Left lung (tissue), 10 donors: ENCODE measurements around the gene B3GAT3. TPM values are rescaled to one million over a fixed set of nuclear protein-coding genes. Genes with fewer than 3 reads are reported as not detected.
"Not testable (repeated sequence)": the region's sequence is repeated elsewhere in the genome, so short reads cannot be mapped to it uniquely, and the experiment has no call there.

Source experiments
- ATAC-seq: fragments of 200-7000 bp; cut with Tn5 transposase; one replicate; pipeline ENCODE4 v1.9.1; 2020; ENCODE audit warnings: moderate library complexity
- DNase-seq, 4 donors: peaks; one replicate each; pipeline ENCODE4 v3.0.0-alpha.2; 2013 to 2020
- H3K27ac ChIP-seq, 2 donors: fragments of 200-600 bp; sonication (generic) in 1 of 2; one replicate each; pipeline versions ENCODE4 v1.5.0 to v1.8.0; 2020 to 2021
- H3K27me3 ChIP-seq, 2 donors: fragments of 200-600 bp; sonication (generic) in 1 of 2; one replicate each; pipeline versions ENCODE4 v1.5.0 to v1.8.0; 2020 to 2021
- H3K36me3 ChIP-seq, 2 donors: fragments of 200-600 bp; sonication (generic) in 1 of 2; one replicate each; pipeline versions ENCODE4 v1.5.0 to v1.8.0; 2020 to 2021
- H3K4me1 ChIP-seq, 2 donors: fragments of 200-600 bp; one replicate each; pipeline ENCODE4 v1.8.0; 2021
- H3K4me3 ChIP-seq, 2 donors: fragments of 200-600 bp; sonication (generic) in 1 of 2; one replicate each; pipeline versions ENCODE4 v1.5.0 to v1.8.0; 2020 to 2021; ENCODE audit warnings: mild to moderate bottlenecking in 1 of 2
- H3K9me3 ChIP-seq, 2 donors: fragments of 200-600 bp; sonication (generic) in 1 of 2; one replicate each; pipeline versions ENCODE4 v1.5.0 to v1.8.0; 2020 to 2021
- CTCF ChIP-seq, 2 donors: fragments of 200-600 bp; sonication (generic) in 1 of 2; IDR thresholded peaks; one replicate each; pipeline versions ENCODE4 v1.5.0 to v1.8.0; 2021; ENCODE audit warnings: antibody characterized with exemption in 2 of 2
- intact Hi-C, 2 donors: fragments of 100-400 bp; cut with DNase I; formaldehyde crosslinking; loops; one replicate each; pipeline versions ENCODE4 v1.11.2 to v1.14.2; 2022
- polyA plus RNA-seq, 6 donors: library from polyadenylated mRNA; unstranded; fragments of 120-200 nt; gene quantifications; one replicate each; pipeline ENCODE4 v1.2.1, GENCODE V29; 2013; ENCODE audit not compliant: insufficient read length in 6 of 6
- total RNA-seq, 2 donors: library from RNA; stranded (reverse); fragmentation: NEBNext Ultra II Directional; extraction: Animal tissue kit (Norgen Biotek cat#: 25700); gene quantifications; one replicate each; pipeline ENCODE4 v1.2.1, GENCODE V29; 2021
- donor health status: DM: no; HTN: yes; CAD: no.
- donor health status: DM: no; HTN: no; CAD: no.

B3GAT3 gene
- total and polyA plus RNA-seq, 8 donors: 19.0 to 46.2 (median 26.7) TPM

GRCh38 chr11:62664405-62665074, 42.8 kb upstream of the B3GAT3 start:
- Histone ChIP-seq H3K9me3 (no peaks in the 10 kb centered on the region), H3K36me3 (peaks cover 0 to 42% of the 10 kb centered on the region in 2 donors), H3K4me3 (peak overlapping the region; percentile 86 to 90), H3K4me1 (peaks cover 14 to 52% of the 10 kb centered on the region in 2 donors), H3K27ac (peak overlapping the region; percentile 89 to 94), H3K27me3 (no peaks in the 10 kb centered on the region)
- no peak for TF ChIP-seq CTCF (IDR thresholded peaks at IDR 0.05)
- intact Hi-C loops: no loop called here
- DNase-seq (peak in 3 of 4 donors; percentile 28 to 60 (median 56)), ATAC-seq (peak; percentile 59)

GRCh38 chr11:62656796-62657429, 35.1 kb upstream of the B3GAT3 start:
- Histone ChIP-seq H3K36me3 (peaks cover 0 to 13% of the 10 kb centered on the region in 2 donors), H3K4me1 (peaks cover 2 to 8% of the 10 kb centered on the region in 2 donors), H3K27ac (no peak overlapping the region), H3K4me3 (no peak overlapping the region), H3K9me3 (no peaks in the 10 kb centered on the region), H3K27me3 (no peaks in the 10 kb centered on the region)
- ATAC-seq (no peak), DNase-seq (peak in 1 of 4 donors; percentile 23)
- TF ChIP-seq CTCF (IDR thresholded peaks at IDR 0.05): no peak
- intact Hi-C loops: no loop called here

GRCh38 chr11:62654297-62654696, 32.5 kb upstream of the B3GAT3 start:
- Histone ChIP-seq H3K36me3 (peaks cover 0 to 12% of the 10 kb centered on the region in 2 donors), H3K4me3 (no peak overlapping the region), H3K27me3 (no peaks in the 10 kb centered on the region), H3K4me1 (peaks cover 5 to 17% of the 10 kb centered on the region in 2 donors), H3K27ac (no peak overlapping the region), H3K9me3 (no peaks in the 10 kb centered on the region)
- intact Hi-C loops: no loop called here
- ATAC-seq: no peak
- no peak for TF ChIP-seq CTCF (IDR thresholded peaks at IDR 0.05)
- DNase-seq: no peak

GRCh38 chr11:62652161-62653006, 30.6 kb upstream of the B3GAT3 start:
- ATAC-seq (peak; percentile 14), DNase-seq (no peak)
- H3K4me3 ChIP-seq: peak overlapping the region; percentile 80 to 84
- no peak for TF ChIP-seq CTCF (IDR thresholded peaks at IDR 0.05)
- no peaks in the 10 kb centered on the region for H3K27me3 ChIP-seq
- H3K36me3 ChIP-seq: peaks cover 0 to 32% of the 10 kb centered on the region in 2 donors
- peaks cover 5 to 20% of the 10 kb centered on the region in 2 donors for H3K4me1 ChIP-seq
- no peaks in the 10 kb centered on the region for H3K9me3 ChIP-seq
- intact Hi-C loops: no loop called here
- peak overlapping the region; percentile 90 to 96 for H3K27ac ChIP-seq

GRCh38 chr11:62650283-62650682, 28.5 kb upstream of the B3GAT3 start:
- H3K27me3 ChIP-seq, H3K27ac ChIP-seq, H3K9me3 ChIP-seq, intact Hi-C loops, ATAC-seq, H3K4me3 ChIP-seq: not testable (repeated sequence)
- peaks cover 17 to 35% of the 10 kb centered on the region in 2 donors for H3K4me1 ChIP-seq
- H3K36me3 ChIP-seq: peaks cover 0 to 33% of the 10 kb centered on the region in 2 donors
- peak in 1 of 4 donors; percentile 36 for DNase-seq
